ENCODE data around the gene EGFL6. TPM values are rescaled to one million over a fixed set of nuclear protein-coding genes. Genes with fewer than 3 reads are reported as not detected.

EGFL6 gene
- total and polyA plus RNA-seq, 2 of the 13 experiments (the other 11 are each of a cell fraction or from before 2014, with no cell fraction given), result not detected

DNA sequence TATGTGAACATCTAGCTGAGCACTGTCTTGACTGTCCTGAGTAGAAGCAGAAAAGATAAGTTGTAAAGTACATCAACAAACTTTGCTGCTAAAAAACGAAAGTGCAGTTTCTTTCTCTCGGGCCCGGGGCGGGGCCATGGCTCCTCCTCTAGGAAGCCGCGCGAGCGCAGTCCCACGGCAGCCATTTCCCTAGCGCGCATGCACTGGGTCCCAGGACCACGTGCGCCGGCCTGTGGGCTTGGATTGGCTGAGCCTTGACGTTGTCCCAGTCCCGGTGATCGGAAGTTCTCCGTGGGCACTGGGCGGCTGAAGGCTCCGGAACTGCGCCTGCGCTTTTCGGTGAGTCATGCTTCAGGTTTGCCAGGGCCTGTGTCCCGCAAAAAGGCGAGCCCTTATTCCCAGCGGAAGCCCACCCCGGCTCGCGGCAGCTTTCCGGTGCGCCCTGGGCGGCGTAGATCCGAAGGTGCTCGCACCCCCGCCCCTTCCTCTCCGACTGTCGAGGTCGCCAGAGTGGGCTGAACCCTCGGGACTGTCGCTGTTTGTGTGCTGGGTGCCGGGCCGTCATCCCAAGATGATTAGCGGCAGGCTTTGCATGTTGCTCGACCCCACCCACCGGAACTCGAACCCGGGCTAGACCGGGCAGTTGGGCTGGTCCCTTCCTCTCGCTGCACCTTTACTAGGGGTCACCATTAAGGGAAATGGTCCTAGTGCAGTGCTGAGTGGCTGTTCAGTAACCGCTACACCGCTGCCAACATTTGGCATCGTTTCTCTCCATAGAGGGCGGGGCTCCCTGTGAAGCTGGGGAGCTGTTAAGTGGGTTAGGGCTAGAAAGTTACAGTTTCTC lies 83.7 kb downstream of the EGFL6 start, which contains the start of gene TCEANC (continued):
- TF ChIP-seq KDM4B (CRISPR knock-in tag; IDR thresholded peaks at IDR 0.05) (no peak), ZNF883 (CRISPR knock-in tag; IDR thresholded peaks at IDR 0.05; ENCODE audit: not compliant biosample characterization) (no peak), IKZF1 (IDR thresholded peaks at IDR 0.05) (no peak)
- TF ChIP-seq, protein P1, sequence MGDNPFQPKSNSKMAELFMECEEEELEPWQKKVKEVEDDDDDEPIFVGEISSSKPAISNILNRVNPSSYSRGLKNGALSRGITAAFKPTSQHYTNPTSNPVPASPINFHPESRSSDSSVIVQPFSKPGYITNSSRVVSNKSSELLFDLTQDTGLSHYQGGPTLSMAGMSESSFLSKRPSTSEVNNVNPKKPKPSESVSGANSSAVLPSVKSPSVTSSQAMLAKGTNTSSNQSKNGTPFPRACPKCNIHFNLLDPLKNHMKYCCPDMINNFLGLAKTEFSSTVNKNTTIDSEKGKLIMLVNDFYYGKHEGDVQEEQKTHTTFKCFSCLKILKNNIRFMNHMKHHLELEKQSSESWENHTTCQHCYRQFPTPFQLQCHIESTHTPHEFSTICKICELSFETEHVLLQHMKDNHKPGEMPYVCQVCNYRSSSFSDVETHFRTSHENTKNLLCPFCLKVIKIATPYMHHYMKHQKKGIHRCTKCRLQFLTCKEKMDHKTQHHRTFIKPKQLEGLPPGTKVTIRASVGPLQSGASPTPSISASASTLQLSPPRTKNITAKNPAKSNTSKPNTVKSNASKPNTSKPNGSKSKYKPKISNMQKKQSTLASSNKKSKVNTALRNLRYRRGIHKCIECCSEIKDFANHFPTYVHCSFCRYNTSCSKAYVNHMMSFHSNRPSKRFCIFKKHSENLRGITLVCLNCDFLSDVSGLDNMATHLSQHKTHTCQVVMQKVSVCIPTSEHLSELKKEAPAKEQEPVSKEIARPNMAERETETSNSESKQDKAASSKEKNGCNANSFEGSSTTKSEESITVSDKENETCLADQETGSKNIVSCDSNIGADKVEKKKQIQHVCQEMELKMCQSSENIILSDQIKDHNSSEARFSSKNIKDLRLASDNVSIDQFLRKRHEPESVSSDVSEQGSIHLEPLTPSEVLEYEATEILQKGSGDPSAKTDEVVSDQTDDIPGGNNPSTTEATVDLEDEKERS (CRISPR knock-in tag; IDR thresholded peaks at IDR 0.05), result no peak
- TF ChIP-seq, protein P2, sequence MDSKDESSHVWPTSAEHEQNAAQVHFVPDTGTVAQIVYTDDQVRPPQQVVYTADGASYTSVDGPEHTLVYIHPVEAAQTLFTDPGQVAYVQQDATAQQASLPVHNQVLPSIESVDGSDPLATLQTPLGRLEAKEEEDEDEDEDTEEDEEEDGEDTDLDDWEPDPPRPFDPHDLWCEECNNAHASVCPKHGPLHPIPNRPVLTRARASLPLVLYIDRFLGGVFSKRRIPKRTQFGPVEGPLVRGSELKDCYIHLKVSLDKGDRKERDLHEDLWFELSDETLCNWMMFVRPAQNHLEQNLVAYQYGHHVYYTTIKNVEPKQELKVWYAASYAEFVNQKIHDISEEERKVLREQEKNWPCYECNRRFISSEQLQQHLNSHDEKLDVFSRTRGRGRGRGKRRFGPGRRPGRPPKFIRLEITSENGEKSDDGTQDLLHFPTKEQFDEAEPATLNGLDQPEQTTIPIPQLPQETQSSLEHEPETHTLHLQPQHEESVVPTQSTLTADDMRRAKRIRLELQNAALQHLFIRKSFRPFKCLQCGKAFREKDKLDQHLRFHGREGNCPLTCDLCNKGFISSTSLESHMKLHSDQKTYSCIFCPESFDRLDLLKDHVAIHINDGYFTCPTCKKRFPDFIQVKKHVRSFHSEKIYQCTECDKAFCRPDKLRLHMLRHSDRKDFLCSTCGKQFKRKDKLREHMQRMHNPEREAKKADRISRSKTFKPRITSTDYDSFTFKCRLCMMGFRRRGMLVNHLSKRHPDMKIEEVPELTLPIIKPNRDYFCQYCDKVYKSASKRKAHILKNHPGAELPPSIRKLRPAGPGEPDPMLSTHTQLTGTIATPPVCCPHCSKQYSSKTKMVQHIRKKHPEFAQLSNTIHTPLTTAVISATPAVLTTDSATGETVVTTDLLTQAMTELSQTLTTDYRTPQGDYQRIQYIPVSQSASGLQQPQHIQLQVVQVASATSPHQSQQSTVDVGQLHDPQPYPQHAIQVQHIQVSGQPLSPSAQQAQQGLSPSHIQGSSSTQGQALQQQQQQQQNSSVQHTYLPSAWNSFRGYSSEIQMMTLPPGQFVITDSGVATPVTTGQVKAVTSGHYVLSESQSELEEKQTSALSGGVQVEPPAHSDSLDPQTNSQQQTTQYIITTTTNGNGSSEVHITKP (CRISPR knock-in tag; IDR thresholded peaks at IDR 0.05; ENCODE audit: low read depth), result no peak
- TF ChIP-seq, protein P3, sequence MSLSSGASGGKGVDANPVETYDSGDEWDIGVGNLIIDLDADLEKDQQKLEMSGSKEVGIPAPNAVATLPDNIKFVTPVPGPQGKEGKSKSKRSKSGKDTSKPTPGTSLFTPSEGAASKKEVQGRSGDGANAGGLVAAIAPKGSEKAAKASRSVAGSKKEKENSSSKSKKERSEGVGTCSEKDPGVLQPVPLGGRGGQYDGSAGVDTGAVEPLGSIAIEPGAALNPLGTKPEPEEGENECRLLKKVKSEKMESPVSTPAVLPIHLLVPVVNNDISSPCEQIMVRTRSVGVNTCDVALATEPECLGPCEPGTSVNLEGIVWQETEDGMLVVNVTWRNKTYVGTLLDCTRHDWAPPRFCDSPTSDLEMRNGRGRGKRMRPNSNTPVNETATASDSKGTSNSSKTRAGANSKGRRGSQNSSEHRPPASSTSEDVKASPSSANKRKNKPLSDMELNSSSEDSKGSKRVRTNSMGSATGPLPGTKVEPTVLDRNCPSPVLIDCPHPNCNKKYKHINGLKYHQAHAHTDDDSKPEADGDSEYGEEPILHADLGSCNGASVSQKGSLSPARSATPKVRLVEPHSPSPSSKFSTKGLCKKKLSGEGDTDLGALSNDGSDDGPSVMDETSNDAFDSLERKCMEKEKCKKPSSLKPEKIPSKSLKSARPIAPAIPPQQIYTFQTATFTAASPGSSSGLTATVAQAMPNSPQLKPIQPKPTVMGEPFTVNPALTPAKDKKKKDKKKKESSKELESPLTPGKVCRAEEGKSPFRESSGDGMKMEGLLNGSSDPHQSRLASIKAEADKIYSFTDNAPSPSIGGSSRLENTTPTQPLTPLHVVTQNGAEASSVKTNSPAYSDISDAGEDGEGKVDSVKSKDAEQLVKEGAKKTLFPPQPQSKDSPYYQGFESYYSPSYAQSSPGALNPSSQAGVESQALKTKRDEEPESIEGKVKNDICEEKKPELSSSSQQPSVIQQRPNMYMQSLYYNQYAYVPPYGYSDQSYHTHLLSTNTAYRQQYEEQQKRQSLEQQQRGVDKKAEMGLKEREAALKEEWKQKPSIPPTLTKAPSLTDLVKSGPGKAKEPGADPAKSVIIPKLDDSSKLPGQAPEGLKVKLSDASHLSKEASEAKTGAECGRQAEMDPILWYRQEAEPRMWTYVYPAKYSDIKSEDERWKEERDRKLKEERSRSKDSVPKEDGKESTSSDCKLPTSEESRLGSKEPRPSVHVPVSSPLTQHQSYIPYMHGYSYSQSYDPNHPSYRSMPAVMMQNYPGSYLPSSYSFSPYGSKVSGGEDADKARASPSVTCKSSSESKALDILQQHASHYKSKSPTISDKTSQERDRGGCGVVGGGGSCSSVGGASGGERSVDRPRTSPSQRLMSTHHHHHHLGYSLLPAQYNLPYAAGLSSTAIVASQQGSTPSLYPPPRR (CRISPR knock-in tag; IDR thresholded peaks at IDR 0.05; ENCODE audit: borderline replicate concordance), result no peak
